AG09319 (cell line): ENCODE results near the gene ANKRD44.
A peak's percentile ranks its signal among the peaks of the same experiment; 100 is the strongest.

Experiments
- DNase-seq: peaks from one replicate; pipeline ENCODE4 v3.0.0-alpha.2; 2010; ENCODE audit warnings: low read depth; ENCODE audit errors: extremely low read depth
- CTCF ChIP-seq: IDR thresholded peaks from 2 replicates; pipeline ENCODE4 v1.5.1; 2011; ENCODE audit warnings: low read depth, mild to moderate bottlenecking, inconsistent platforms, low read length, moderate library complexity

Gene ANKRD44

GRCh38 chr2:197185676-197186075 lies 124.9 kb downstream of the ANKRD44 start:
- no peak for TF ChIP-seq CTCF
- DNase-seq = no peak

- no peak for TF ChIP-seq CTCF
Measured at GRCh38 chr2:197184959-197185586, 125.5 kb downstream of the ANKRD44 start.

GRCh38 chr2:197183355-197183754 lies 127.2 kb downstream of the ANKRD44 start:
- no peak for DNase-seq

More at GRCh38 chr2:197184959-197185586, 125.5 kb downstream of the ANKRD44 start:
- DNase-seq = no peak

GRCh38 chr2:197182668-197183067 lies 127.9 kb downstream of the ANKRD44 start:
- TF ChIP-seq CTCF = no peak
- no peak for DNase-seq

More at GRCh38 chr2:197183355-197183754, 127.2 kb downstream of the ANKRD44 start:
- TF ChIP-seq CTCF = no peak

GRCh38 chr2:197181491-197181890 lies 129.1 kb downstream of the ANKRD44 start:
- no peak for DNase-seq
- no peak for TF ChIP-seq CTCF

- peak; percentile 22 for DNase-seq
- TF ChIP-seq CTCF = no peak
Measured at GRCh38 chr2:197179744-197180498, 130.7 kb downstream of the ANKRD44 start.

- no peak for TF ChIP-seq CTCF
- no peak for DNase-seq
Measured at GRCh38 chr2:197176522-197176921, 134.1 kb downstream of the ANKRD44 start.
